VCaP (cell line): ENCODE results near the gene MYO18B.

Source experiments
- H3K27ac ChIP-seq: fragments of 450-650 bp; 2 replicates; pipeline ENCODE4 v1.5.1; 2017
- TF ChIP-seq, protein P1 (sequence below): fragments of 450-650 bp; conservative IDR thresholded peaks from 2 replicates; pipeline ENCODE4 v1.5.1; 2017; ENCODE audit warnings: mild to moderate bottlenecking, moderate library complexity

MYO18B gene

DNA sequence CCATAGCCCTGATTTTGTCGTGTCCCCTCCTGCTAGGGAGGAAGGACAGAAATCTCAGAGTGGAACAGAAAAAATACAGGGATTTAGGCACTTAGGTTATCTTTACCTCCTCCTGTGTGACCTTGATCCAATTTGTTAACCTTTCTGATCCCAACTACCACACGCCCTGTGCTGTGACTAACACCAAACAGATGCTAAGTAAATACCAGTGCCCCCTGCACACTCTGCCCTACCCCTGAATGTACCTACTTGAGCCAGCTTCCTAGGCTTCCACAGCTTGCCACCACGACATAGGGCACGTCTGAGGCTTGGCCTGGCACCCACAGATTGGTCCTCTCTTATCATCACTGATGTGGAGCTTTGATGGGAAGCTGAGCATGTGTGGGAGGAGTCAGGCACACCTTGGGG is 9.2 kb downstream of the MYO18B start:
- no peak overlapping the region for H3K27ac ChIP-seq
- TF ChIP-seq, protein P1, sequence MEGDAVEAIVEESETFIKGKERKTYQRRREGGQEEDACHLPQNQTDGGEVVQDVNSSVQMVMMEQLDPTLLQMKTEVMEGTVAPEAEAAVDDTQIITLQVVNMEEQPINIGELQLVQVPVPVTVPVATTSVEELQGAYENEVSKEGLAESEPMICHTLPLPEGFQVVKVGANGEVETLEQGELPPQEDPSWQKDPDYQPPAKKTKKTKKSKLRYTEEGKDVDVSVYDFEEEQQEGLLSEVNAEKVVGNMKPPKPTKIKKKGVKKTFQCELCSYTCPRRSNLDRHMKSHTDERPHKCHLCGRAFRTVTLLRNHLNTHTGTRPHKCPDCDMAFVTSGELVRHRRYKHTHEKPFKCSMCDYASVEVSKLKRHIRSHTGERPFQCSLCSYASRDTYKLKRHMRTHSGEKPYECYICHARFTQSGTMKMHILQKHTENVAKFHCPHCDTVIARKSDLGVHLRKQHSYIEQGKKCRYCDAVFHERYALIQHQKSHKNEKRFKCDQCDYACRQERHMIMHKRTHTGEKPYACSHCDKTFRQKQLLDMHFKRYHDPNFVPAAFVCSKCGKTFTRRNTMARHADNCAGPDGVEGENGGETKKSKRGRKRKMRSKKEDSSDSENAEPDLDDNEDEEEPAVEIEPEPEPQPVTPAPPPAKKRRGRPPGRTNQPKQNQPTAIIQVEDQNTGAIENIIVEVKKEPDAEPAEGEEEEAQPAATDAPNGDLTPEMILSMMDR, result no peak

DNA sequence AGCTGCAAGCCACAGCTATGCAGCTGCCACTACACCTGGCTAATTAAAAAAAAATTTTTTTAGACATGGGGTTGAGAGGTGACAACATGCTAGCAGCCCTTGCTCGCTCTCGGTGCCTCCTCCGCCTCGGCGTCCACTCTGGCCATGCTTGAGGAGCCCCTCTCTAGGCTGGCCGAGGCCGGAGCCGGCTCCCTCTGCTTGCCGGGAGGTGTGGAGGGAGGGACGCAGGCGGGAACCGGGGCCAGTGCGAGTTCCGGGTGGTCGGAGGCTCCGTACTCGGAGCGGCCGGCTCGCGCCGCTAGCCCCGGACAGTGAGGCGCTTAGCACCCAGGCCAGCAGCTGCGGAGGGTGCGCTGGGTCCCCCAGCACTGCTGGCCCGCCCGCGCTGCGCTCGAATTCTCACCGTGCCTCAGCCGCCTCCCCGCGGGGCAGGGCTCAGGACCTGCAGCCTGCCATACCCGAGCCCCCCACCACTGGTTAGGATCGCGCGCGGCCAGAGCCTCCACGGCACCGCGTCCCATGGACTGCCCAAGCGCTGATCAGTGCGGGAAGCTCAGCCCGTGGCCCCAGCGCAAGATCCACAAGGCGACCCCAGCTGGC is 10.7 kb downstream of the MYO18B start:
- no peak overlapping the region for H3K27ac ChIP-seq
- TF ChIP-seq, protein P1, result no peak

DNA sequence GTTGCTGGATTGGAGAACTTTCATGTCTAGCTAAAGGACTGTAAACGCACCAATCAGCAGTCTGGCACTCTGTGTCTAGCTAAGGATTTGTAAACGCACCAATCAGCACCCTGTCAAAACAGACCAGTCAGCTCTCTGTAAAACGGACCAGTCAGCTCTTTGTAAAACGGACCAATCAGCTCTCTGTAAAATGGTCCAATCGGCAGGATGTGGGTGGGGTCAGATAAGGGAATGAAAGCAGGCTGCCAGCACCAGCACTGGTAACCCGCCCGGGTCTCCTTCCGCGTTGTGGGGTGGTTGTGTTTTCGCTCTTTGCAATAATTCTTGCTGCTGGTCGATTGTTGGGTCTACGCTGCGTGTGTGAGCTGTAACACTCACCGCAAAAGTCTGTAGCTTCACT is 11.3 kb downstream of the MYO18B start:
- TF ChIP-seq, protein P1, result no peak
- no peak overlapping the region for H3K27ac ChIP-seq

DNA sequence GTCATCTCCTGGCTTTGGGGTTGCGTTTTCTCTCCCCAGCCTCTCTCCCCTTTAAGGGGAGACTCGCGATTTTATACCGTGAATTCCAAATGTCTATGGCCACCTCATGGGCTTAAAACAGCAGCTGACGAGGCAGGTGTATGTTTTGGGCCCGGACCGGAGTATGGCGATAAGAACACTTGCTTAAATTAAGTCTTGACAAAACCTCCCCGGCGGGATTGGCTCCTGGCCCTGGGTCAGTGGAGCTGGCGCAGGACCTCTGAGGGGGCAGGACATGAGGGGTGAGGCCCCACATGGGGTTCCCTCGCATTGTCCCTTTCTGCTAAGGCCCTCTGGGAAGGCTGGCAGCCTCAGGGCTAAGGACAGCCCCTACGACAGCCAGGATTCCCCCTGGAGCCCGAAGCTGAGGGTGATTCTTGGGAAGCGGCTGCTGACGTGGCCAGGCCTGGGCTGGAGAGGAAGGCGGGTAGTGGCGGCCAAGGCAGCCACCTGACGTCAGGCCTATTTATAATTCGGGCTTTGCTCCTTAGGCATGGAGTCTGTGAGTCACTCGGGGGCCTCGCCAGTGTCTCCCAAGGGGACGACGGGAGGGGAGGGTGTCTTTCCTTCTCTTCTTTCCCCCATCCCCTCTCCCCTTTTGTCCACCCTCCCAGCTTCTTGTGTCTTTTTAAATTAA is 12.7 kb downstream of the MYO18B start:
- H3K27ac ChIP-seq, result no peak overlapping the region
- TF ChIP-seq, protein P1, result no peak

DNA sequence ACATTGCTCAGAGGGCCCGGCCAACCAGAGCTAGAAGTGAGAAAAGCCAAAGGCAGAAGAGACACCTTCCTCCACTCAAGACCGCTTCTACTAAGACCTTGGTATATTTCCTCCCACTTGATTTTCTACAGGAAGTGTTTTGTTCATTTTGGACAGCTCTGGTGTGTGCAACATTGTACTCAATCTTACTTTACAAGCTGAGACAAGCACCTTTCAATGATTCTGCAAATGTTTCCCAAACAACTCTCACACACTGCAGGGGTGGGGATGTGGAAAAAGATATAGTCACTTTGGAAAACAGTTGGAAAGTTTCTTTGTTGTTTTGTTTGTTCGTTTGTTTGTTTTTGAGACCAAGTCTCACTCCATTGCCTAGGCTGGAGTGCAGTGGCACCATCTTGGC is 15.7 kb downstream of the MYO18B start:
- TF ChIP-seq, protein P1, result no peak
- H3K27ac ChIP-seq, result no peak overlapping the region

DNA sequence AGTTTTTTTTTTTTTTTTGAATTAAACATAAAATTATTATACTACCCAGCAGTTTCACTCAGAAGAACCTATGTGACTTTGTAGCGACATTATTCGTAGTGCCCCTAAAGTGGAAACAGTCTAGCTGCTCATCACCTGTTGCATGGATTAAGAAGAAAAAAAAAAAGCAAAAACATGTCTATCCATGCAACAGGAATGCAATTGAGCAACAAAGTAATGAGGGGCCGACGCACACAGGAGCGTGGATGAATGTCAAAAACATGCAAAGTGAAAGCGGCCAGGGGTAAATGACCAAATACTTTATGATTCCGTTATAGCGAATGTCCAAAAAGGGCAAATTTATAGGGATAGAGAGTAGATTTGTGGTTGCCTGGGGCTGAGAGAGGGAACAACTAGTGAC is 16.3 kb downstream of the MYO18B start:
- no peak overlapping the region for H3K27ac ChIP-seq
- TF ChIP-seq, protein P1, result no peak

DNA sequence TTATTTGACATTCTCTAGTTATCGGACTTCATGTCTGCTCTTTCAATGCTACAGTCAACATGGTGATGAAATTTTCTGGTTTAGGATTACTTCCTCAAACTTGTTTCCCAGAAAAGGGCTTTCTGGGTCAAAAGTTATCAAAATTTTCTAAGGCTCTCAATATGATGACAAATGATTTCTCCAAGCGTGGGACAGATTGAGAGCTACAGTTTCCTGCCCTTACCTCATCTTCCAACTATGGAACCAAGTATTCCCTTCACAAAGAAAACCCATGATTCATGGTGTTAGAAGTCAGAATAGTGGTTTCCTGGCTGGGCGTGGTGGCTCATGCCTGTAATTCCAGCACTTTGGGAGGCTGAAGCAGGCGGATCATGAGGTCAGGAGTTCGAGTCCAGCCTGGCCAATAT is 17.8 kb downstream of the MYO18B start:
- TF ChIP-seq, protein P1, result no peak
- no peak overlapping the region for H3K27ac ChIP-seq
